Renal cortical epithelial cell (primary cell): Measurements from ENCODE around the gene BIRC5. TPM values are rescaled to one million over a fixed set of nuclear protein-coding genes. Genes with fewer than 3 reads are reported as not detected.
A peak's percentile ranks its signal among the peaks of the same experiment; 100 is the strongest.
"Not testable (repeated sequence)": the region's sequence is repeated elsewhere in the genome, so short reads cannot be mapped to it uniquely, and the experiment has no call there.

ENCODE experiments used
- DNase-seq: peaks from one replicate; pipeline ENCODE4 v3.0.0-alpha.2; 2011; ENCODE audit warnings: low read depth
- total RNA-seq: library from RNA; depleted of rRNA; stranded (reverse); fragments of >200 nt; gene quantifications from 2 replicates; pipeline ENCODE4 v1.2.3, GENCODE V29; 2014

Gene BIRC5
- total RNA-seq = 0.50 and 34.7 TPM in 2 replicates

DNA sequence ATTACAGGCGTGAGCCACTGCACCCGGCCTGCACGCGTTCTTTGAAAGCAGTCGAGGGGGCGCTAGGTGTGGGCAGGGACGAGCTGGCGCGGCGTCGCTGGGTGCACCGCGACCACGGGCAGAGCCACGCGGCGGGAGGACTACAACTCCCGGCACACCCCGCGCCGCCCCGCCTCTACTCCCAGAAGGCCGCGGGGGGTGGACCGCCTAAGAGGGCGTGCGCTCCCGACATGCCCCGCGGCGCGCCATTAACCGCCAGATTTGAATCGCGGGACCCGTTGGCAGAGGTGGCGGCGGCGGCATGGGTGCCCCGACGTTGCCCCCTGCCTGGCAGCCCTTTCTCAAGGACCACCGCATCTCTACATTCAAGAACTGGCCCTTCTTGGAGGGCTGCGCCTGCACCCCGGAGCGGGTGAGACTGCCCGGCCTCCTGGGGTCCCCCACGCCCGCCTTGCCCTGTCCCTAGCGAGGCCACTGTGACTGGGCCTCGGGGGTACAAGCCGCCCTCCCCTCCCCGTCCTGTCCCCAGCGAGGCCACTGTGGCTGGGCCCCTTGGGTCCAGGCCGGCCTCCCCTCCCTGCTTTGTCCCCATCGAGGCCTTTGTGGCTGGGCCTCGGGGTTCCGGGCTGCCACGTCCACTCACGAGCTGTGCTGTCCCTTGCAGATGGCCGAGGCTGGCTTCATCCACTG lies at the start of gene BIRC5:
BIRC5 (plus strand) TSS at position 238 of the 690 bp plus-strand sequence; CDS start at position 302, 64 bp downstream.
- DNase-seq = peak; percentile 44

DNA sequence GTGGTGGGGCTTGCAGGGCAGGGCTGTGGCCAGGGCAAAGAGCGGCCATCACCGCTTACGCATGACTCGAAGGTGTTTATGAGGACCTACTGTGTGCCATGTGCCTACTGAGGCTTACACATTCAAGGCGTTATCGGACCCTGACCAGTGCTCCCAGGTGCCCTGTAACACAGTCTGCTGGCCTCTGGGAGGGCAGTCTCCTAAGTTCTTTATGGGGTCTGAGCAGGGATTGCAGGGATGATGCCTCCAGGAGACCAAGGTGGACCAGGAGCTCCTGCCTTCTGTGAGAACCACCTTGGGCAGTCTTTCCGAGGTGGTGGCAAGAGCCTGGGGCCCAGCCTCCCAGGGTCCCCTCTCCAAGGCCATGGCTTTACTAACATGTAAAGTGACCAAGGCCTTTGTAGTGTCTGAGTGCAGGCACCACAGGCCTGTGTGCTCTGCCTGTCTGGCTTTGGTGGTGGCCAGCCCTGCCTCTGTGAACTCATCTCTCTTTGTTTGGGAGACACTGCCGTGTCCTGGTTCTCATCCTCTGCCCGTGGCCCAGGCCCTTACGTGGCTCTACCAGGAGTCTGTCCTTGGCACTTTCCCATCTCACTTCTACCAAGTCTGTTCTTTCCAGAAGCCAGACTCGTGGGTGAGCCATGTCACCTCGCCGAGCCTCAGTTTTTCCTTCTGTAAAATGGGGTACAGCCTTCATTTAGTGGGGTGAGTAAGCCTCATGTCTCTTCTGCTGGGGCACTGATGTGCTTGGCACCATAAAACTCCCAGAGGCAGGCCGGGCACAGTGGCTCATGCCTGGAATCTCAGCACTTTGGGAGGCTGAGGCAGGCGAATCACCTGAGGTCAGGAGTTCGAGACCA lies 49.1 kb upstream of the BIRC5 start:
- DNase-seq = no peak

- no peak for DNase-seq
These were observed 47.6 kb upstream of the BIRC5 start for GRCh38 chr17:78166416-78166815.

- no peak for DNase-seq
These were observed 45.7 kb upstream of the BIRC5 start, which contains the start of gene SYNGR2 for GRCh38 chr17:78168242-78168902. SYNGR2 (plus strand) TSS chr17:78168581; CDS start chr17:78168617, 36 bp downstream.

GRCh38 chr17:78168903-78169793 lies 44.9 kb upstream of the BIRC5 start:
- DNase-seq = peak; percentile 45

GRCh38 chr17:78170692-78171590 lies 43.1 kb upstream of the BIRC5 start:
- no peak for DNase-seq

- not testable (repeated sequence) for DNase-seq
These were observed 42.3 kb upstream of the BIRC5 start for GRCh38 chr17:78171591-78172248.

- DNase-seq = no peak
These were observed 41.6 kb upstream of the BIRC5 start for GRCh38 chr17:78172249-78173051.

GRCh38 chr17:78173097-78173715 lies 40.8 kb upstream of the BIRC5 start:
- DNase-seq = no peak

DNA sequence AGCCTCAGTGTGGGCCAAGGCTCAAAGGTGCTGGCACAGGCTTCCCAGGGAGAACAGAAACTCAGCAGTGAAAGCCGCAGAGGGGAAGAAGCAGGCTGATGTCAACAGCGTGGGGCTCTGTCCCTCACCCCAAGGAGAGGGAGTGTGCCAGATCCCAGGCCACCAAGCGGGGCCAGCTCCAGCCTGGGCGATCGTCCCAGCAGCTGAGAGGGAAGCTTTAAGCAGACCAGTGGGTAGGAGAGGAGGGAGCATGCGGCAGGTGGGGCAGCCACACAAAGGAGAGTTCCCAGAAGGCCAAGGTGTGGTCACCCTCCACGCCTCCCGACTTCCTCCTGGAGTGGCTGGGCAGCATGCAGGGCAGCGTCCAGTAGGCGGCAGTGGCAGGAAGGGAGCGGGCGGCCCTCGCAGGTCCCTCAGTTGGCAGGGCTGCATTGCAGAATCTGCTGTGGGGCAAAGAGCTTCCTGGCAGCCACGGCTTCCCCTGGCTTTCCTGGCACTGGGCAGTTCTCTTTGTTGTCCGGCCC lies 39.6 kb upstream of the BIRC5 start:
- no peak for DNase-seq

DNA sequence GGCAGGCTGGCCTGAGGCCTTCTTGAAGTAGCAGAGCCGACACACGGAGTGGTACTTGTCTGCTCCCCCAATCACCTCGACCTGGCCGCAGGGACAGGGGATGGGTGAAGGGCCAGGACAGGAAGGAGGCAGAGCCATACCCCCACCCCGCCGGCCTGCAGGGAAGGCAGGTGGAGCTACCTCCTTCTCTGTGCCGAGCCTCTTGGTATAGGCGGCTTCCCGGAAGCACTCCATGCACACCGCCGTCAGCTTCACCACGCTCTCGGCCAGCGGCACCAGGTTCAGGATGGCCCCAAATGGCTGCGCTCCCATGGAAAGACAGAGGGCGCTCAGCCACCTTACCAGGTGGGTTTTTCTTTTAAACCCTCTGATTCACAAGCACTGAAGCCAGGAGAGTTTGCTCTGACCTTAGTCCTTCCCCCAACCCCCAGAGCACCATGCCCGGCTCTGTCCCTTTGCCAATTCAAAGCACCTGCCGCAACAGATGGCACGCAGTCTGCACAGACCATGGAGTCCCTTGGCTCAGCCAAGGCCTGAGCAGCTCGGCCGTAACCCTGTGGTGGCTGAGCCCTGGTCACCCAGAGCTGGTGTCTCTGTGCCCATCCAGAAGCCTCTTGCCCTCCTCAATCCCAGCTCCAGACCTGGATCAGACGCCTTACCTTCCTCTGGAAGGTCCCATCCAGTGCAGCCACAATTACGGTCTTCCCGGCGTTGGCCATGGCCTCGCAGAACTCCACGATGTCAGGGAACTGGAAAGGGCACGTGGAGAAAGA lies 39.0 kb upstream of the BIRC5 start:
- DNase-seq = no peak

GRCh38 chr17:78175643-78175981 lies 38.4 kb upstream of the BIRC5 start:
- no peak for DNase-seq

DNA sequence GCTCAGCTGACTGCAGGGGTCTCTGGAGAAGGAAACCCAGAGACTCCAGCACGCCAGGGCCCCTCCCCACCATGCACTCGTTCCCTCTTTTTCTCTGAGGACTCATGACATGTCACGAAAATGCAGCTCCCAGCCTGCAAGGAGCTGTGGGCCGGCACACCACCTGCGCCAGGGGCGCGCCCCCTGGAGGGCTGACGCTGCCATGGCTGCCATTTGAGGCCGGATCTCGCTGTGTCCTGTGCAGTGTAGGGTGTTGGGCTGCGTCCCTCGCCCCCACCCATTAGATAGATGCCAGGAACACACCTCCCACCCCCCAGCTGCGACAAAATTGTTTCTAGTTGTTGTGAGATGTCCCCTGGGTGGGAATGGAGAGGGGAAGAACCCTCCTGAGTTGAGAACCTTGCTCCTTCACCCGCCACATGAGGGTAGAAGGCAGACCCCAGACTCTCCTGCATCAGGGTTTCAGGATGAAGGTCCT lies 37.5 kb upstream of the BIRC5 start:
- DNase-seq = no peak

DNA sequence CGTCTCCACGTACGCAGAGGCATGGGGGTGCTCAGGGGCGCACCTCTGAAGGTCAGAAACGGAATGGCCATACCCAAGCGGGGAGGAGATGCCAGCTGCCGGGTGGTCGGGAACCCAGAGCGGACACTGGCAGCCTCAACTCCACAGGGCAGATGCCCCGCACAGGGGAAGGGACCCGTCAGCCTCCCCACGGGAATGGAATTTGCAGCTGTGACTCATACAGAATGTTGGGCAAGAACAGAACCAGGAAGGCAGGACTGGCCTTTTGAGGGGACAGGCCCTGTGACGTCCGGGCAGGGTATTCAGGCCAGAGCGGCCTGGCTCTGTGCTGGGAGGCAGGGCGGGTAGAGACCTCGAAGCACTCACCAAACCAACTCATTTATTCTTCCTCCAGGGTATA lies 34.7 kb upstream of the BIRC5 start:
- DNase-seq = peak; percentile 51

- no peak for DNase-seq
These were observed 34.0 kb upstream of the BIRC5 start for GRCh38 chr17:78180083-78180482.

- DNase-seq = no peak
These were observed 33.5 kb upstream of the BIRC5 start for GRCh38 chr17:78180508-78180907.

DNA sequence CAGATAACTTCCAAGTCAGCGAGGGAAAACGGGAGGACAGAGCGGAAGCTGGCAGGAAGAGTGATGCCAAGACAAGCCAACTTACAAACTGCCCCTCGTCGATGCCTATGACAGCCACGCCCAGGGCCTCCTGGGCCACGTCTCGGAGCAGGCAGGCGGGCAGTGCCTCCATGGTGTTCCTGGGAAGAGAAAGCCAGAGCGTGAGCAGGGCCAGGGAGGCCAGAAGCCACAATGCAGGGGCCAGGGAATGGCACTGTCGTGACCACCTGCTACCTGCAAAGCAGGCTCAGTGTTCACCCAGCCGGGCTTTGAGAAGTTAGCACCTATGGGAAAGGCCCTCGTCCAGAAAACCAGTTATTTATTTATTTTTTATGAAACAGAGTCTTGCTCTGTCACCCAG lies 31.5 kb upstream of the BIRC5 start:
- DNase-seq = no peak
